IPS-15b (cell line): ENCODE data around the gene UBAC2.

Source experiments
- H3K27me3 ChIP-seq: one replicate; pipeline ENCODE4 v1.6.1; 2013; ENCODE audit warnings: low read length; ENCODE audit not compliant: control insufficient read depth, insufficient read depth
- H3K36me3 ChIP-seq: one replicate; pipeline ENCODE4 v1.6.1; 2013; ENCODE audit warnings: low read length; ENCODE audit not compliant: control insufficient read depth, insufficient read depth
- H3K4me1 ChIP-seq: one replicate; pipeline ENCODE4 v1.6.1; 2013; ENCODE audit warnings: mild to moderate bottlenecking, low read length; ENCODE audit not compliant: control insufficient read depth, insufficient read depth
- H3K4me3 ChIP-seq: one replicate; pipeline ENCODE4 v1.5.1; 2013; ENCODE audit warnings: low read depth, low read length
- H3K9ac ChIP-seq: one replicate; pipeline ENCODE4 v1.6.1; 2013; ENCODE audit warnings: low read depth, mild to moderate bottlenecking, low read length
- H3K9me3 ChIP-seq: one replicate; pipeline ENCODE4 v1.6.1; 2013; ENCODE audit warnings: mild to moderate bottlenecking, low read length; ENCODE audit not compliant: control insufficient read depth, insufficient read depth

The UBAC2 gene

GRCh38 chr13:99393791-99394735 lies 193.4 kb downstream of the UBAC2 start:
- Histone ChIP-seq H3K4me1 (no peaks in the 10 kb centered on the region), H3K36me3 (no peaks in the 10 kb centered on the region), H3K9ac (no peak overlapping the region), H3K9me3 (no peaks in the 10 kb centered on the region), H3K27me3 (no peaks in the 10 kb centered on the region), H3K4me3 (no peak overlapping the region)

- no peaks in the 10 kb centered on the region for H3K27me3 ChIP-seq
- no peak overlapping the region for H3K4me3 ChIP-seq
- H3K36me3 ChIP-seq = no peaks in the 10 kb centered on the region
- H3K9me3 ChIP-seq = no peaks in the 10 kb centered on the region
- H3K9ac ChIP-seq = no peak overlapping the region
- no peaks in the 10 kb centered on the region for H3K4me1 ChIP-seq
Observed at GRCh38 chr13:99395436-99395835, 194.8 kb downstream of the UBAC2 start.

- Histone ChIP-seq H3K9ac (no peak overlapping the region), H3K9me3 (no peaks in the 10 kb centered on the region), H3K4me1 (no peaks in the 10 kb centered on the region), H3K4me3 (no peak overlapping the region), H3K27me3 (no peaks in the 10 kb centered on the region), H3K36me3 (no peaks in the 10 kb centered on the region)
Observed at GRCh38 chr13:99396446-99396845, 195.8 kb downstream of the UBAC2 start.

DNA sequence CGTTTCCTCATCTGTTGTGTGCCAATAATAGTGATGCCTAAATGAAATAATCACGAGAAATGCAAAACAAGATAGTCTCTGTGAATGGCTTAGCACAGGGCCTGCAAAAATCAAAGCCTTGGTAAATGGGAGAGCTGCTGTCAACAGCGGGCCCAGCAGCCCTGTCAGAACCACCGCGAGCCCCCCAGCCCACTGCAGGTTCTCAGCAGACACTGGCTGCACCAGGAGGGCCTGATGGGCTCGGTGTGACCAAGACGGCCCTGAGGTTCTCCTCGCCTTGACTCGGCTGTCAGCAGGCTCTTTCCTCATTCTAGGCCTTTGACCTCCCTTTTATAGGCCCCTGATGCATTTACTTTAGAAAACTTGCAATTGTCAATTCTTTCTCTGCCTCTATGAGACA lies 197.4 kb downstream of the UBAC2 start:
- H3K9me3 ChIP-seq = no peaks in the 10 kb centered on the region
- no peaks in the 10 kb centered on the region for H3K27me3 ChIP-seq
- H3K9ac ChIP-seq = no peak overlapping the region
- no peaks in the 10 kb centered on the region for H3K4me1 ChIP-seq
- H3K4me3 ChIP-seq = no peak overlapping the region
- H3K36me3 ChIP-seq = no peaks in the 10 kb centered on the region

- no peaks in the 10 kb centered on the region for H3K27me3 ChIP-seq
- H3K9me3 ChIP-seq = no peaks in the 10 kb centered on the region
- no peak overlapping the region for H3K4me3 ChIP-seq
- H3K36me3 ChIP-seq = no peaks in the 10 kb centered on the region
- H3K4me1 ChIP-seq = no peaks in the 10 kb centered on the region
- no peak overlapping the region for H3K9ac ChIP-seq
Observed at GRCh38 chr13:99398916-99399622, 198.4 kb downstream of the UBAC2 start.

DNA sequence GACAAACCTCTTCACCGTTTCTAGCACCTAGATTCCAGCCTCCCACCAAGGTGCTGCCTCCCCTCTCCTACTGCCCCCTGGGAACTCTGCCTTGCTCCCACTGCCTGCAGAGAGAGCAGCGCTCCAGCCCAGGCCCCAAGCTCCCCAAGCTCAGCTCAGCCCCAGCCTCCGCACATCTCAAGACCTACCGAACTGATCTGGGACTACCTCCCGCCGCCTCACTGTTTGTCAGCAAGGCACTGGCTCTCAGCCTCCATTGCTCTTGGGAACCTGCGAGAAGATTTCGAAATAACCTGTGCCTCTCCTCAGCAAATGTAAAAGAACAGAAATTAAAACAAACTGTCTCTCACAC lies 198.9 kb downstream of the UBAC2 start:
- Histone ChIP-seq H3K4me3 (no peak overlapping the region), H3K27me3 (no peaks in the 10 kb centered on the region), H3K4me1 (no peaks in the 10 kb centered on the region), H3K9me3 (no peaks in the 10 kb centered on the region), H3K9ac (no peak overlapping the region), H3K36me3 (no peaks in the 10 kb centered on the region)

DNA sequence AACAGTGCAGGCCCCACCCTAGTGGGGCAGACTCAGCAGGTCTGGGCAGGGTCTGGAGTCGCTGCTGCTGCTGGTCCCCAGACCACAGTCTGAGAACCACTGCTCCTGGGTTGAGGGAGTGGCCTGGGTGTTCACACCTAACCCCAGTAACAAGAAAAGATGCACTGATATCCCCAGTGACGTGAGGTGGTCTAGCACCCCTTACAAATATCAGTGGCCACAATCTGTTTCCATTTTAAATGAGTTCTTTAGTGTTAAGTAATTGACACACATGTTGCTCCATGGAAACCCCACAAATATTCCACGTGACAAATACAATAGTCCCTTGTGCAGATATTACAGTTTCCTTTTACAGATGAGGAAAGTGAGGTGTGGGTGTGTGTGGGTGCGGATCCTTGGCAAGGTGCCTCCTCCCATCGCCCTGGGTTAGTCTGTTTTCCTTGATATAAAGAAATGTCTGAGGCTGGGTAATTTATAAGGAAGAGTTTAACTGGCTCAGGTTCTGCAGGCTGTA lies 202.9 kb downstream of the UBAC2 start:
- H3K4me1 ChIP-seq = no peaks in the 10 kb centered on the region

DNA sequence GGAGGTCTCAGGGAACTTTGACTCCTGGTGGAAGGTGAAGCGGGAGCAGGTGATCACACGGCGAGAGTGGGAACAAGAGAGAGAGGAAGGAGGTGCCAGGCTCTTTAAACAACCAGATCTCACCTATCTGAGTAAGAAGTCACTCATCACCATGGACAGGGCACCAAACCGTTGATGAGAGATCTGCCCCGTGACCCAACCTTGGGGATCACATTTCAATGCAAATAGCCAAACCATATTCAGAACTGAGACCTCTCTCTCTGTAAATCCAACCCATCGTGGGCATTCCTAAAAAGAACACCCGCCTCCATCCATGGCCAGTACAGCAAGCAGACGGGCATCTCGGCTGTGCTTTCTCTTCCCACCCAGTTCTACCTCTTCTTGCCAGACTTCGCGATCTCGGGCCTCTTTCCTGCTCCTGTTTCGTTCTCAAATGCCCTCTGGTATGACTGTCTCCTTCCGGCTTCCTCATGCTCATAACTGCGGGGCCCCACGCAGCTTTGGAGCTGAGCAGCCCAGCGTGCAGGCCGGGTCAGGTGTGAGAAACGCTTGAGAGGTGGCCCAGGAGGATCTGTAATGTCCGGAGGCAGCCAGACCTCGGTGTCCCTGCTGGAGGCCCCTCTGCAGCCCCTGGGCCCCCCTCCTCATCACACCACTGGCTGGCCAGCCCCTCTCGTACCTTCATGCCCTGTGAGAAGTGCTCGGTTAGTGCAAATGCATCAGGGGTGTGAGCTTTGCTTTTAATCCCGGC lies 203.5 kb downstream of the UBAC2 start:
- H3K9ac ChIP-seq = no peak overlapping the region
- H3K4me3 ChIP-seq = no peak overlapping the region

More for the DNA sequence above, 202.9 kb downstream of the UBAC2 start:
- Histone ChIP-seq H3K9me3 (no peaks in the 10 kb centered on the region), H3K9ac (no peak overlapping the region), H3K36me3 (no peaks in the 10 kb centered on the region), H3K4me3 (no peak overlapping the region), H3K27me3 (no peaks in the 10 kb centered on the region)

GRCh38 chr13:99405966-99406365 lies 205.3 kb downstream of the UBAC2 start:
- no peak overlapping the region for H3K4me3 ChIP-seq
- H3K27me3 ChIP-seq = no peaks in the 10 kb centered on the region
- peaks cover 4% of the 10 kb centered on the region for H3K4me1 ChIP-seq
- no peak overlapping the region for H3K9ac ChIP-seq
- no peaks in the 10 kb centered on the region for H3K36me3 ChIP-seq
- no peaks in the 10 kb centered on the region for H3K9me3 ChIP-seq

More for the DNA sequence above, 203.5 kb downstream of the UBAC2 start:
- no peaks in the 10 kb centered on the region for H3K27me3 ChIP-seq
- H3K36me3 ChIP-seq = no peaks in the 10 kb centered on the region
- no peaks in the 10 kb centered on the region for H3K9me3 ChIP-seq
- H3K4me1 ChIP-seq = no peaks in the 10 kb centered on the region

DNA sequence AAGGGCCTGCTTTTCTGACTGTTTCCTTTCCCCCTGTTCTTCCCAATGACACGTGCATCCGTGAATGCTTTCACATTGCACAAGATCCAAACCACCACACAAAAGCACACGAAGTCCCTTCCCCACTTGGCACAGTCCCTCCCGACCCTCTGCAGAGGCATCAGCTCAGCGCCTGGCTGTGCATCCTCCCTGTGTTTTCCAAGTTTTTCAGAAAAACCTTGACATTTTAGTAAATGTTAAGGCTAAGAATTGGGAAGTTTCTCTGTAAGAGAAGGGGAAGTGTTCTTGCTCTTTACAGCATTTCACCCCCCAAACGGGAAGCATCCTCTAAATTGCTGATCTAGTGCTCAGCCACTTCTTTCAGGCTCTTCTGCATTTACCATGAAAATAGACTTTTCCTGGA lies 206.1 kb downstream of the UBAC2 start:
- no peak overlapping the region for H3K9ac ChIP-seq
- peaks cover 4% of the 10 kb centered on the region for H3K4me1 ChIP-seq
- H3K4me3 ChIP-seq = no peak overlapping the region
- H3K9me3 ChIP-seq = no peaks in the 10 kb centered on the region
- H3K27me3 ChIP-seq = no peaks in the 10 kb centered on the region
- no peaks in the 10 kb centered on the region for H3K36me3 ChIP-seq

- H3K9ac ChIP-seq = no peak overlapping the region
- no peaks in the 10 kb centered on the region for H3K9me3 ChIP-seq
- H3K36me3 ChIP-seq = no peaks in the 10 kb centered on the region
- no peaks in the 10 kb centered on the region for H3K27me3 ChIP-seq
- no peak overlapping the region for H3K4me3 ChIP-seq
- H3K4me1 ChIP-seq = peaks cover 4% of the 10 kb centered on the region
Observed at GRCh38 chr13:99407906-99408702, 207.4 kb downstream of the UBAC2 start.
